NB4 (cell line): ENCODE results near the gene NUAK2.

Source experiments
- MYC ChIP-seq: IDR thresholded peaks from 2 replicates; pipeline ENCODE4 v1.6.1; 2011; ENCODE audit warnings: low read depth, low read length
- POLR2A ChIP-seq: IDR thresholded peaks from 2 replicates; pipeline ENCODE4 v1.6.1; 2011; ENCODE audit warnings: mild to moderate bottlenecking; ENCODE audit not compliant: insufficient read length; ENCODE audit errors: extremely low read depth
- TF ChIP-seq, protein P1 (sequence below): IDR thresholded peaks from one replicate; pipeline ENCODE4 v1.5.1; 2012; ENCODE audit warnings: low read depth, low read length
- TF ChIP-seq, protein P2 (sequence below): IDR thresholded peaks from 2 replicates; pipeline ENCODE4 v1.6.1; 2011; ENCODE audit warnings: low read depth, low read length

DNA sequence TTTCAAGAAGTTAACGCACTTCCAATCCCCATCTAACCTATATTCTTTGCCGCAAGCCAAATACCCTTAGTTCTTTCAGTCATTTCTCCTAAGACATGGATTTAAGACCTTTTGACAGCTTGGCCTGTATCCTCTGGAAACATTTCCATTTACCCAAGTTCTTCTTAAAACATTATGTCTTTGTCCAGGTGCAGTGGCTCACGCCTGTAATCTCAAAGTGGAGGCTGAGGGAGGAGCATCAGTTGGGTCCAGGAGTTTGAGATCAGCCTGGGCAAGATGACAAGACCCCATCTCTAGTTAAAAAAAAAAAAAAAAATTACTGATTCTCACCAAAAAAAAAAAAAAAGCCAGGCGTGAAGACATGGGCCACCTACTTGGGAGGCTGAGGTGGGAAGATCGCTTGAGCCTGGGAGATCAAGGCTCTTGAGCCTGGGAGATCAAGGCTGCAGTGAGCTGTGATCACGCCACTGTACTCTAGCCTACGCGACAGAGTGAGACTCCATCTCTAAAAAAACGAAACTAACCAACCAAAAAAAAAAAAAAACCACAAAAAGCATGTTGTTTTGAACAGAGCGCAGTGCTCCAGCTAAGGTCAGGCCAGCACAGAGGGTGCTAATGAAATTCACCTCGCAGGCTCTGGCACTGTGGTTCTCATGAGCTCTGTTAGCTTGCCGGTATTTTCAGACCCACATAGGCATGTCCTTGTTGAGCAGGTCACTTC lies 36.0 kb downstream of the NUAK2 start:
- no peak for TF ChIP-seq POLR2A
- TF ChIP-seq, protein P1, sequence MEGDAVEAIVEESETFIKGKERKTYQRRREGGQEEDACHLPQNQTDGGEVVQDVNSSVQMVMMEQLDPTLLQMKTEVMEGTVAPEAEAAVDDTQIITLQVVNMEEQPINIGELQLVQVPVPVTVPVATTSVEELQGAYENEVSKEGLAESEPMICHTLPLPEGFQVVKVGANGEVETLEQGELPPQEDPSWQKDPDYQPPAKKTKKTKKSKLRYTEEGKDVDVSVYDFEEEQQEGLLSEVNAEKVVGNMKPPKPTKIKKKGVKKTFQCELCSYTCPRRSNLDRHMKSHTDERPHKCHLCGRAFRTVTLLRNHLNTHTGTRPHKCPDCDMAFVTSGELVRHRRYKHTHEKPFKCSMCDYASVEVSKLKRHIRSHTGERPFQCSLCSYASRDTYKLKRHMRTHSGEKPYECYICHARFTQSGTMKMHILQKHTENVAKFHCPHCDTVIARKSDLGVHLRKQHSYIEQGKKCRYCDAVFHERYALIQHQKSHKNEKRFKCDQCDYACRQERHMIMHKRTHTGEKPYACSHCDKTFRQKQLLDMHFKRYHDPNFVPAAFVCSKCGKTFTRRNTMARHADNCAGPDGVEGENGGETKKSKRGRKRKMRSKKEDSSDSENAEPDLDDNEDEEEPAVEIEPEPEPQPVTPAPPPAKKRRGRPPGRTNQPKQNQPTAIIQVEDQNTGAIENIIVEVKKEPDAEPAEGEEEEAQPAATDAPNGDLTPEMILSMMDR: no peak
- no peak for TF ChIP-seq MYC
- TF ChIP-seq, protein P2, sequence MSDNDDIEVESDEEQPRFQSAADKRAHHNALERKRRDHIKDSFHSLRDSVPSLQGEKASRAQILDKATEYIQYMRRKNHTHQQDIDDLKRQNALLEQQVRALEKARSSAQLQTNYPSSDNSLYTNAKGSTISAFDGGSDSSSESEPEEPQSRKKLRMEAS: no peak
